ENCODE data around the gene GTPBP6.

DNA sequence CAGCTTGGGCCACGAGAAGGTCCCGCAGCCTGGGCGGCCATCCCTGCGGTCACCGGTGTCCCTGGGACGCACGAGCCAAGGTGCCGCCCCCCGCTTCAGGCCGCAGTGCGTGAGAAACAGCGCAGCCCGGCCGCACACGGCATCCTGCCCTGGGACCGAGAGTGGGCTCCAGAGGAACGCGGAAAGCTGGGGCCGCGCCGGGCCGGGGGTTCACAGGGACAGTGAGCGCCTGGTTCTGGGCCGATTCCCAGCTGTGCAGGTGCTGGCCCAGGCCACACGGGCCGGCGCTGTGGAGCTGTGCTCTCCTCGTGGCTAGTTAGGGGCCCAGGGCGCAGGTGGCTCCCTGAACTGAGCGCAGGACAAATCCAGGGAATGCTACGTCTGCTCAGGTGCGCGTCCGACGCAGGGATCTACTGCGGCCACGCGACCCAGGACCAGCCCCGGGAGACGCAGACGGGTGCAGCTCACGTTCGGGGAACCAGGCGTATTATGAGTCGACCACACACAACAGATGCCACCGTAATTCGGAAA, 25.8 kb upstream of the GTPBP6 start:
- TF ChIP-seq POLR2AphosphoS5 (IDR thresholded peaks at IDR 0.05; ENCODE audit: low read depth, low read length) (no peak), TAF1 (IDR thresholded peaks at IDR 0.05; ENCODE audit: borderline replicate concordance, low read depth, low read length) (no peak), POLR2A (IDR thresholded peaks at IDR 0.05; ENCODE audit: low read depth, low read length) (no peak)
